HAP-1 (cell line): ENCODE results near the gene FKBP5.
"Not testable (repeated sequence)": the region's sequence is repeated elsewhere in the genome, so short reads cannot be mapped to it uniquely, and the experiment has no call there.

ENCODE experiments used
- DNase-seq, 2 experiments: peaks; one replicate each; pipeline ENCODE4 v3.0.0-alpha.2; 2016 to 2020; ENCODE audit warnings: low spot score in 2 of 2
- H3K27me3 ChIP-seq: fragments of 250-450 bp; sonication (Bioruptor Pico); 2 replicates; pipeline ENCODE4 v1.5.1; 2020; ENCODE audit warnings: low read depth, mild to moderate bottlenecking, moderate library complexity
- H3K36me3 ChIP-seq: fragments of 250-450 bp; sonication (Bioruptor Pico); replicated peaks from 2 replicates; pipeline ENCODE4 v1.5.1; 2020; ENCODE audit warnings: mild to moderate bottlenecking
- H3K4me1 ChIP-seq: fragments of 250-450 bp; sonication (Bioruptor Pico); 2 replicates; pipeline ENCODE4 v1.5.1; 2020; ENCODE audit warnings: mild to moderate bottlenecking
- H3K4me3 ChIP-seq: fragments of 250-450 bp; sonication (Bioruptor Pico); 2 replicates; pipeline ENCODE4 v1.5.1; 2020; ENCODE audit warnings: mild to moderate bottlenecking, moderate library complexity
- H3K9me3 ChIP-seq: fragments of 250-450 bp; sonication (Bioruptor Pico); 2 replicates; pipeline ENCODE4 v1.5.1; 2020; ENCODE audit warnings: mild to moderate bottlenecking, moderate library complexity
- in situ Hi-C: fragments of 300-500 bp; cut with MboI; formaldehyde crosslinking; loops from 3 replicates; pipeline ENCODE4 v1.14.3; 2020; ENCODE audit warnings: low sequenced_read_pairs, inconsistent platforms, mixed read lengths

Gene FKBP5

DNA sequence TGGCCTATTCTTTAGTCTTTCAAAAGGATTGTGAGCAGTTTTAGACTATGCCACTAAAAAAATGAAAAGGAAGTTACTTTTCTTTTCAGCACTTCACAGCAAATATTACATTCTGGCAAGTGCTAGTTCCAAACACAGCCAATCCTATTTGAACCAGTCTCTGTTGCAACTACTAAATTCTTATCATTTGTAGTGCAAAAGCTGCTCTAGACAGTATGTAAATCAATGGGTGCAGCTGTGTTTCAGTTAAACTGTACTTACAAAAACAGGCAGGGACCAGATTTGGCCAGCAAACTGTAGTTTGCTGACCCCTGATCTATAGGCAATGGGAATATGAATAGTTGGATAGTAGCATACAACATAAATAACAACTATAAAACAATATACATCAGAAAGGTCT is 107.9 kb downstream of the FKBP5 start:
- Histone ChIP-seq H3K4me3 (no peak overlapping the region), H3K27me3 (no peaks in the 10 kb centered on the region), H3K4me1 (no peaks in the 10 kb centered on the region), H3K9me3 (no peaks in the 10 kb centered on the region), H3K36me3 (peaks cover 15% of the 10 kb centered on the region)
- in situ Hi-C loops, result loop anchor here (5.0 kb wide), 1 partner anchor 156 kb away; the partner anchor contains the start of gene ARMC12
- DNase-seq, result no peak

DNA sequence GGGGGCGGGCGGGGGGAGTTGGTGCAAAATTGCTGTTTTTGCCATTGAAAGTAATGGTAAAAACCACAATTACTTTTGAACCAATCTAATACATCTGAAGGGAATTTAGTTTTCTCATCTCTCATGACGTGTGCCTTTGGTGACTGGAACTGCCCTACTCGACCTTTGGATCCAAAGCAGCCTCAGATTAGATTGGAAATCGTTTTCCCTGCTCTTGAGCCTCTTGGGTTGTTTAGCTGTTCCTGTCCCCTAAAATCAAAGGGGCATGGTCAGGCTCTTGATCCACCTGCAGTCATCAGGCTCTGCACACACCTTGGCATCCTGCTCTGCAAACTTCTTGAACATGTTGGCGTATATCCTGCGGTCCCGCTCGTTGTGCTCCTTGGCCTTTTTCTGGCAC is 112.0 kb downstream of the FKBP5 start:
- Histone ChIP-seq H3K4me3 (no peak overlapping the region), H3K4me1 (peaks cover 13% of the 10 kb centered on the region), H3K9me3 (no peaks in the 10 kb centered on the region), H3K36me3 (peaks cover 20% of the 10 kb centered on the region), H3K27me3 (no peaks in the 10 kb centered on the region)
- in situ Hi-C loops, result no loop called here
- no peak for DNase-seq

DNA sequence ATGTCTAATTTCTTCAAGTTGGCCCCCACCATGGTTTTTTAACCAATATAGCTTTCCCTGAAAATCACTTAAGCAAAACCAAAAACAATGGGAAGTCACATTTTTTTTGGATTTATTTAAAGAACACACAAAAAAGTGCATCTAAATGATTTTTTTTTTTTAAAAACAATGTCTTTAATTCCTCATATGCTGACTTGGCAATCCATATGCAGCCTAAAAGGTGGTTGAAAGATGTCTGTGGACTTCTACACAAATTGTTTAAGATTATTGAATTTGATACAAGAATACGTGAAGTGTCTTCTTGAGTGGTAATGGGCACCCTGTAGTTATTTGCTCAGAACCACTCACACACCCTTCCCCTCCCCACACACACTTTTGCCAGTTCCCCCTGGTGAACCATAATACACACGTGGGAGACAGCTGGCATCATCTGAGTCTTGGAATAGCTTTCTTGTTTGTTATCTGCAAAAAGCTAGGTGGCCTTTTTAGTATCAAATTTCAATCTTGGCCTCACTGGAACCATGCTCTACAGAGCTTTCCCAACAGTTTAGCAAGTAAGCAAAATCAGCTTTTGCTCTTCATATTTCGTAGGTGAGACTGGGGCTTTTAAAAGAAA is 115.1 kb downstream of the FKBP5 start:
- H3K9me3 ChIP-seq, result no peaks in the 10 kb centered on the region
- H3K27me3 ChIP-seq, result no peaks in the 10 kb centered on the region
- DNase-seq, result no peak
- in situ Hi-C loops, result no loop called here
- no peak overlapping the region for H3K4me3 ChIP-seq
- peaks cover 13% of the 10 kb centered on the region for H3K4me1 ChIP-seq
- H3K36me3 ChIP-seq, result peaks cover 17% of the 10 kb centered on the region

DNA sequence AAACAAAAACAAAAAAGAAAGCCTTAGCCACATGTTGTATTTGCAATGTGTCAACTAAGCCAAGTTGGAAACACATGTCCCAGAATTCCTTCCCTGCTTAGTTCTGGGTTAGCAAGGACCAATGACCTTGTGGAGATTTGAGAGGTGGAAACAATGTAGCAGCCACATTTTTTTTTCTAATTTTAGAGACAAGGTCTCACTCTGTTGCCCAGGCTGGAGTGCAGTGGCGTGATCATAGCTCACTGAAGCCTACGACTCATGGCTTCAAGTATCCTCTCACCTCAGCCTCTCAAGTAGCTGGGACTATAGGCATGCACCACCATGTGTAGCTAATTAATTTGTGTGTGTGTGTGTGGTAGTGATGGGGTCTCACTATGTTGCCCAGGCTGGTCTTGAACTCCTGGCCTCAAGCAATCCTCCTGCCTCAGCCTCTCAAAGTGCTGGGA is 117.8 kb downstream of the FKBP5 start:
- in situ Hi-C loops, H3K9me3 ChIP-seq, DNase-seq, H3K4me3 ChIP-seq, H3K27me3 ChIP-seq, H3K36me3 ChIP-seq: not testable (repeated sequence)
- peaks cover 13% of the 10 kb centered on the region for H3K4me1 ChIP-seq

DNA sequence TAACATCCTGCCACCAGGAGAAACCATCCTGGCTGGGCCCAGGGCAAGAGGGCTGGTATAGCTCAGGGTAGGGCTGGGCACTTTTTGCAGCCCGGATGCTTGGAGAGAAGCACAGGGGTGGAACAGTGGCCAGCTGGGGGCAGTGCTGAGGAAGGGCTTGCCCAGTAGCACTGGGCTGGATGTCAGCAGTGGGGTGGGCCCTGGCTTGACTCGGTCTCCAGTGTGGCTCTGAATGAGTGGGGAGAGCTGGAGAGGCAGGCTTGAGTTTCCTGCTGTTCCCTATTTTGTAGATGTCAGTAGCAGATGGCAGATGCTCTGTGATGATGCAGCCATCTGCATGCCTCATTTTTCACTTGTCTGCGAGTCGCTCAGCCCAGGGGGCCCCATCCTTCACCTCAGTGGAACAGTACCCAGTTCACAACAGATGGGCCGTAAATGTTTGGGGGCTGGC is 119.7 kb downstream of the FKBP5 start:
- H3K4me1 ChIP-seq, result no peaks in the 10 kb centered on the region
- no peaks in the 10 kb centered on the region for H3K9me3 ChIP-seq
- H3K36me3 ChIP-seq, result no peaks in the 10 kb centered on the region
- peaks cover 9% of the 10 kb centered on the region for H3K27me3 ChIP-seq
- no peak overlapping the region for H3K4me3 ChIP-seq
- peak in 1 of 2 experiments; percentile 60 for DNase-seq
- in situ Hi-C loops, result no loop called here

DNA sequence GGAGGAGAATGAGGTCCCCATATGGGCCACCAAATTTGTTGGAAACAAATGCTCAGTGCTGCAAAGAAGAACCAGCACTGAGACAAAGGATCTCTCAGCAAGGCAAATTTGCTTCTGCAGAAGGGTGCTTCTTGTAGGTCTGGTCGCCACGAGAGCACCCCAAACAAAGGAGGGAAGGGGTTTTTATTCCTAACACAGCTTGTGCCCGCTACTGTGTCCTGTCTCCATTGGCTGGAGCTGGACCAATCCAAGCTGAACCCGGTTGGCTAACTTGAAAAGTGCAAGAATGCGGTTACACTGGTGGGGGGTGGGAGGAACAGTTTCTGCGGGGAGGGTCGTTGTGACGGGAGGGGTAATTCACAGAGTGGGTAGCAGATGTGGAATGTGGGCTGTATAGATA is 121.9 kb downstream of the FKBP5 start:
- peaks cover 9% of the 10 kb centered on the region for H3K27me3 ChIP-seq
- H3K36me3 ChIP-seq, result no peaks in the 10 kb centered on the region
- in situ Hi-C loops, result no loop called here
- no peak for DNase-seq
- H3K9me3 ChIP-seq, result no peaks in the 10 kb centered on the region
- no peaks in the 10 kb centered on the region for H3K4me1 ChIP-seq
- no peak overlapping the region for H3K4me3 ChIP-seq

DNA sequence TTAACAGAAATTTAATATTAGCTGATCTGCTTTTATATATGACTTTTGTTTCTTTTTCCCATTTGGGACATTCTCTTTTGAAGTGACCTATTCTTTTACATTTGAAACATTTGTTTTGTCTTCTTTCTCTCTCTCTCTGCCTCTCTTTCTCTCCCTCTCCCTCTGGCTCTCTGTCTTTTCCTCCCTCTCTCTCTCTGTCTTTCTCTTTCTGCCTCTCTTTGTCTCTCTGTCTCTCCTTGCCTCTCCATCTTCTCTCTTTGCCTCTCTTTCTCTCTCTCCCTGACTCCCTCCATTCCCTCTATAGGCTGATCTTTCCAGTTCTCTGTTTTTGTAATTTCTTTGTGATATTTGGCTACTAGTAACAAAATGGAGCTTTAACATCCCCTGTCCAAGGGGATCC is 124.0 kb downstream of the FKBP5 start:
- H3K27me3 ChIP-seq, result peaks cover 9% of the 10 kb centered on the region
- no peaks in the 10 kb centered on the region for H3K36me3 ChIP-seq
- in situ Hi-C loops, result no loop called here
- no peaks in the 10 kb centered on the region for H3K9me3 ChIP-seq
- no peak for DNase-seq
- H3K4me3 ChIP-seq, result no peak overlapping the region
- no peaks in the 10 kb centered on the region for H3K4me1 ChIP-seq

DNA sequence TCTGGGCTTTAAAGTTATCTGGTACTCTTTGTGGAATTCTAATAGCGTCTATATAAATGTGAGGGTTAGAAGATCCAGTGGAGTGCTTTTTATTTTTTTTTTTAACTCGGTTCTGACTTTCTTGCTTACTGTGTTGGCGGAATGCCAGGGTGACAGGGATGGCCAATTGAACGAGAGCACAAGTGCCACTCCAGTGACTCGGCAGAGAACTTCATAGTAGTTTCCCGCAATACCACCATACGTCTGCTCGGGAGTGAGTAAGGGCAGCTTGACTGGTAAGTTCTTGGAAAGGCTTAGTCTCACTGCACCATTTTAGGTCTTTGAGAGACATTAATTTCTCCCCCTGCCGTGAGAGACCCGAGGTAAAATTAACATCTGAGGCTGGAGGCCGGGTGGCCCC is 126.7 kb downstream of the FKBP5 start:
- no peak for DNase-seq
- H3K4me3 ChIP-seq, result no peak overlapping the region
- H3K9me3 ChIP-seq, result no peaks in the 10 kb centered on the region
- H3K4me1 ChIP-seq, result no peaks in the 10 kb centered on the region
- in situ Hi-C loops, result no loop called here
- H3K27me3 ChIP-seq, result peaks cover 9% of the 10 kb centered on the region
- H3K36me3 ChIP-seq, result no peaks in the 10 kb centered on the region

DNA sequence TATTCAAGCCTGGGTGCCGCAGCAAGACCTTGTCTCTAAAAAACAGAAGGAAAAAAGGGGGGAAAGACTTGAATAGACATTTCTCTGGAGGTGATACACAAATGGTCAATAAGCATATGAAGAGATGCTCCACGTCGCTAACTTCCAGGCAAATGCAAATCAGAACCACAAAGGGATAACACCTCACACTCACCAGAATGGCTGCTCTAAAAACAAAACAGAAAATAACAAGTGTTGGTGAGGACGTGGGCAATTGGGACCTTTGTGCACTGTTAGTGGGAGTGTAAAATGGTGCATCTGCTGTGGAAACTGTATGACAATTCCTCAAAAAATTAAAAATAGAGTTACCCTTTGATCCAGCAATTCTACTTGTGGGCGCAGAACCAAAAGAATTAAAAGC is 127.6 kb downstream of the FKBP5 start:
- in situ Hi-C loops, result no loop called here
- Histone ChIP-seq H3K36me3 (no peaks in the 10 kb centered on the region), H3K4me3 (no peak overlapping the region), H3K4me1 (no peaks in the 10 kb centered on the region), H3K9me3 (no peaks in the 10 kb centered on the region), H3K27me3 (peaks cover 9% of the 10 kb centered on the region)
- DNase-seq, result no peak

DNA sequence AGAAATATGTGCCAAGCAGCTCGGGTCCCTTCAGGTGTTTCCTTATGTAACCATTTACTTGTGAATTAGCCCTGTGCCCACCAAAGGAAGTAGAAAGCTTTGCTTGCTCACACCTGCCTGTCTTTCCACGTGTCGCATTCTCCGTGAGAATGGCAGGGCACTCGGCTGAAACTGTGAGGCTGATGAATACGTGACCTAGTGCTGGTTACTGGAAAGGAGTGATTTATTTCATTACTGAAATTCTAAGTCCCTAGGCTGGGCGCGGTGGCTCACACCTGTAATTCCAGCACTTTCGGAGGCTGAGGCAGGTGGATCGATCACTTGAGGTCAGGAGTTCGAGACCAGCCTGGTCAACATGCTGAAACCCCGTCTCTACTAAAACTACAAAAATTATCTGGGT is 130.1 kb downstream of the FKBP5 start:
- Histone ChIP-seq H3K36me3 (no peaks in the 10 kb centered on the region), H3K27me3 (no peaks in the 10 kb centered on the region; the same call in 1 of the 2 replicates), H3K4me1 (no peaks in the 10 kb centered on the region), H3K9me3 (no peaks in the 10 kb centered on the region), H3K4me3 (no peak overlapping the region)
- DNase-seq, result no peak
- in situ Hi-C loops, result no loop called here

DNA sequence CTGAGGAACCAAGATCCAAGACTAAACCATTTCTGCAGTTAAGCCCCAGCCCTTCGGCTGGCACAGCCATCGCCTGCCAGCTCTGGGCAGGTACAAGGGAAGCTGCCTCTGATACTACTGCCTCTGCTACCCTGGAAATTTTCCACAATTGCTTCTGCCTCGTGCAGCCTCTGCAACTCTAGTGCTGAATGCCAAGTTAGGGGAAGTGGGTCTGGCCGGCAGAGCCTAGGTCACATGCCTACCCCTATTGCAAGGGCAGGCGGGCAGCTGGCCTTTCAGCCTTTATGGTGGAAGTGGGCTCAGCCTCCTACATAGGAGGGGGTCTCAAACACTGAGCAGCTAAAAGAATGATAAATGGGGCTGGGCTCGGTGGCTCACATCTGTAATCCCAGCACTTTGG is 131.5 kb downstream of the FKBP5 start:
- no peaks in the 10 kb centered on the region; the same call in 1 of the 2 replicates for H3K9me3 ChIP-seq
- H3K4me1 ChIP-seq, result no peaks in the 10 kb centered on the region
- H3K4me3 ChIP-seq, result no peak overlapping the region
- DNase-seq, result no peak
- in situ Hi-C loops, result no loop called here
- no peaks in the 10 kb centered on the region; the same call in 1 of the 2 replicates for H3K27me3 ChIP-seq
- H3K36me3 ChIP-seq, result no peaks in the 10 kb centered on the region

DNA sequence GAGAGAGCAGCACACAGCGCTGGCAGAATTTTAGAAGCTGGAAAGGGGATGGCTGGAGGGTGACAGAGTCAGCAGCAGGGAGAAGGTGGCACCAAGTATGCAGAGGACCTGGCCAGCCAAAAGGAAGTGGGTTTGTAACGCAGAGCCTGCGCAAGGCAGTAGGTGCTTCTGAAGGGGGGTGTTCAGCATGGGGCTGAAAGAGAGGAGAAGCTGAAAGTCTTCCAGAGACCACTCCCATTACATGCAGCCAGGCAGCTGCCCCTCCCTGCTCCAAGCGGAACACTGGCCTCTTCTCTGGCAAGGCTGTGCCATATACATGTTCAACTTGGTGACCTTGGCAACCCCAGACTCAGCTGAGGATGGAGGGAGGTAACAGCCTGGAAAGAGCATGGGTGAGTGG is 133.9 kb downstream of the FKBP5 start:
- no peak overlapping the region for H3K4me3 ChIP-seq
- H3K36me3 ChIP-seq, result no peaks in the 10 kb centered on the region
- in situ Hi-C loops, result no loop called here
- no peaks in the 10 kb centered on the region for H3K4me1 ChIP-seq
- no peak for DNase-seq
- no peaks in the 10 kb centered on the region; the same call in 1 of the 2 replicates for H3K27me3 ChIP-seq
- H3K9me3 ChIP-seq, result peaks cover 4% of the 10 kb centered on the region

DNA sequence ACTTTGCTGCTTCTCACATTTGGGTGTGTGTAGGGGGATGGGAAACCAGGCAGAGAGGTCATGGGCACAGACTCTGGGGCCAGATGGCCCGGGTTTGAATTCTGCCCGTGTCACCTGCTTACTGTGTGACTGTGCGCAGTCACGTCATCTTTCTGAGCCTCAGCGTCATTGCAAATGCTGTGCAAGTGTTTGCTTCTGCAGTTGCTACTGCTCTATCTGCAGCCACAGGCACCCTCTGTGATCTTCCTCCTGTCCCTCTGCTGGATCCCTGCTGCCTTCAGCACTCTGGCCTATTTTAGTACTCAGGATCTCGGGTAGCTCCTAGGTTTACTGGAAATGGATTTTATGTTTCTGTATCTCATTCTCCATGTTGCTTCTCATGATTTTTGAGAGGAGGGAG is 135.4 kb downstream of the FKBP5 start:
- Histone ChIP-seq H3K4me1 (no peaks in the 10 kb centered on the region), H3K36me3 (no peaks in the 10 kb centered on the region), H3K9me3 (peaks cover 4% of the 10 kb centered on the region), H3K4me3 (no peak overlapping the region), H3K27me3 (no peaks in the 10 kb centered on the region)
- in situ Hi-C loops, result no loop called here
- no peak for DNase-seq

DNA sequence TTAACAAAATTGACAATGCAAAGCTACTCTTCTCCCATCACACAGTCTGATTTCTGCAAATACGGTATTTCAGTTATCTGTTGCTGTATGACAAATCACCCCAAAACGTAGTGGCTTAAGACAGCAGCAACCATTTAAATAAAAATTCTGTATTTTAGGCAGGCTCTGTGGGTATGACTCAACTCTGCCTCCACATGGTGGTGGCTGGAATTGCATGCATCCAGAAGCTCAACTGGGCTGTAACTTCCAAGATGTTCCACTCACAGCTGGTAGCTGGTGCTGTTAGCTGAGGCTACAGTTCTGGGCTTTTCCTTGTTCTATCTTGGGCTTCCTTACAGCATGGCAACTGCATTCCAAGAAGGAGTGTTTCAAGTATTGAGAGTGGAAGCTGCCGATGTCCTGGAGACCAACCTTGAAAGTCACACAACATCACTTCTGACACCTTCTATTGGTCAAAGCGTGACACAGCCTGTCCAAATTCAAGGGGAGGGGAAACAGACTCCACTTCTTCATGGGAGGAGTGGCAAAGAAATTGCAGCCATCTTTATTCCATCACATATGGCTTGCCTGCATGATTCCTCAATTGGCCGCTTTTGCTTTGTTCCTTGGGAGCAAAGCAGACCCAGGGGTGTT is 136.3 kb downstream of the FKBP5 start:
- Histone ChIP-seq H3K36me3 (no peaks in the 10 kb centered on the region), H3K9me3 (peaks cover 4% of the 10 kb centered on the region), H3K4me3 (no peak overlapping the region), H3K27me3 (no peaks in the 10 kb centered on the region), H3K4me1 (no peaks in the 10 kb centered on the region)
- in situ Hi-C loops, result no loop called here
- DNase-seq, result peak in 1 of 2 experiments; percentile 59
